SU-DHL-6 (cell line): ENCODE measurements around the gene JAKMIP1.

Experiments used
- H2AFZ ChIP-seq: fragments of 200-600 bp; sonication (generic); 2 replicates; pipeline ENCODE4 v1.6.1; 2014; ENCODE audit warnings: low read depth, mild to moderate bottlenecking, moderate library complexity, mixed read lengths, antibody characterized with exemption, low read length; ENCODE audit not compliant: severe bottlenecking
- H3F3A ChIP-seq: fragments of 200-600 bp; shearing (Covaris generic); 2 replicates; pipeline ENCODE4 v1.6.0; 2016; ENCODE audit warnings: antibody characterized with exemption, mild to moderate bottlenecking; ENCODE audit not compliant: insufficient read depth
- H3K27ac ChIP-seq: fragments of 200-600 bp; sonication (generic); 2 replicates; pipeline ENCODE4 v1.5.1; 2016; ENCODE audit warnings: low read depth, mild to moderate bottlenecking, low read length, moderate library complexity, mixed read lengths
- H3K27me3 ChIP-seq: fragments of 200-600 bp; sonication (generic), shearing (Covaris generic); 2 replicates; pipeline ENCODE4 v1.6.0; 2014; ENCODE audit warnings: mild to moderate bottlenecking, low read length
- H3K36me3 ChIP-seq: fragments of 200-600 bp; sonication (generic); 2 replicates; pipeline ENCODE4 v1.6.1; 2014; ENCODE audit warnings: mild to moderate bottlenecking, low read length, mixed read lengths
- H3K4me2 ChIP-seq: fragments of 300-600, 200-600 bp; shearing (Covaris generic), sonication (generic); 2 replicates; pipeline ENCODE4 v1.6.0; 2014; ENCODE audit warnings: low read length, low read depth, mild to moderate bottlenecking; ENCODE audit not compliant: poor library complexity, severe bottlenecking
- H3K4me3 ChIP-seq: fragments of 200-600 bp; sonication (generic); 2 replicates; pipeline ENCODE4 v1.5.1; 2014; ENCODE audit warnings: antibody characterized with exemption, low read length, mild to moderate bottlenecking, mixed read lengths; ENCODE audit not compliant: insufficient read depth, poor library complexity, severe bottlenecking
- H3K79me2 ChIP-seq: fragments of 200-600 bp; sonication (generic); 2 replicates; pipeline ENCODE4 v1.6.1; 2014; ENCODE audit warnings: mild to moderate bottlenecking, low read length, moderate library complexity; ENCODE audit not compliant: insufficient read depth
- H3K9ac ChIP-seq: fragments of 200-600 bp; sonication (generic); 2 replicates; pipeline ENCODE4 v1.7.0; 2014; ENCODE audit warnings: mild to moderate bottlenecking, low read length
- H3K9me2 ChIP-seq: fragments of 200-600 bp; sonication (generic); replicated peaks from 2 replicates; pipeline ENCODE4 v1.6.1; 2014; ENCODE audit warnings: low read length; ENCODE audit not compliant: insufficient read depth
- H3K9me3 ChIP-seq: fragments of 200-600 bp; sonication (generic); 2 replicates; pipeline ENCODE4 v1.6.1; 2014; ENCODE audit warnings: low read length, mixed read lengths; ENCODE audit not compliant: insufficient read depth
- H4K20me1 ChIP-seq: fragments of 200-600 bp; sonication (generic); 2 replicates; pipeline ENCODE4 v1.6.1; 2014; ENCODE audit warnings: low read depth, mild to moderate bottlenecking, antibody characterized with exemption, low read length, moderate library complexity, mixed read lengths
- CTCF ChIP-seq: fragments of 200-600 bp; sonication (generic); IDR thresholded peaks from one replicate; pipeline ENCODE4 v1.5.1; 2017; ENCODE audit warnings: antibody characterized with exemption, mild to moderate bottlenecking, low read length, moderate library complexity; ENCODE audit not compliant: insufficient read depth, poor library complexity, severe bottlenecking
- EZH2phosphoT487 ChIP-seq: fragments of 200-600 bp; sonication (generic), shearing (Covaris generic); conservative IDR thresholded peaks from 2 replicates; pipeline ENCODE4 v1.6.1; 2018; ENCODE audit warnings: mild to moderate bottlenecking, antibody characterized with exemption, low read length, moderate library complexity, mixed read lengths

JAKMIP1 gene

GRCh38 chr4:6232836-6233785 lies 32.8 kb upstream of the JAKMIP1 start:
- no peaks in the 10 kb centered on the region for H3K27me3 ChIP-seq
- H3K79me2 ChIP-seq: no peaks in the 10 kb centered on the region
- H3F3A ChIP-seq: no peaks in the 10 kb centered on the region
- no peaks in the 10 kb centered on the region for H4K20me1 ChIP-seq
- H3K27ac ChIP-seq: no peak overlapping the region
- no peaks in the 10 kb centered on the region for H3K9me2 ChIP-seq
- no peak overlapping the region for H2AFZ ChIP-seq
- TF ChIP-seq CTCF (no peak), EZH2phosphoT487 (no peak)
- H3K4me3 ChIP-seq: no peak overlapping the region
- H3K4me2 ChIP-seq: no peak overlapping the region
- H3K9ac ChIP-seq: no peak overlapping the region
- no peaks in the 10 kb centered on the region for H3K9me3 ChIP-seq
- no peaks in the 10 kb centered on the region for H3K36me3 ChIP-seq

GRCh38 chr4:6231663-6232165 lies 31.4 kb upstream of the JAKMIP1 start:
- Histone ChIP-seq H3K79me2 (no peaks in the 10 kb centered on the region), H4K20me1 (no peaks in the 10 kb centered on the region), H3K4me3 (no peak overlapping the region), H2AFZ (no peak overlapping the region), H3K9me3 (no peaks in the 10 kb centered on the region), H3K27me3 (no peaks in the 10 kb centered on the region), H3K36me3 (no peaks in the 10 kb centered on the region), H3K4me2 (no peak overlapping the region), H3K9me2 (no peaks in the 10 kb centered on the region), H3K27ac (no peak overlapping the region), H3F3A (no peaks in the 10 kb centered on the region), H3K9ac (no peak overlapping the region)
- TF ChIP-seq EZH2phosphoT487 (no peak), CTCF (no peak)

- H3K4me2 ChIP-seq: no peak overlapping the region
- TF ChIP-seq CTCF (no peak), EZH2phosphoT487 (no peak)
- no peak overlapping the region for H2AFZ ChIP-seq
- no peak overlapping the region for H3K4me3 ChIP-seq
- H3K79me2 ChIP-seq: no peaks in the 10 kb centered on the region
- no peaks in the 10 kb centered on the region for H3K9me3 ChIP-seq
- no peaks in the 10 kb centered on the region for H3K9me2 ChIP-seq
- H3K27ac ChIP-seq: no peak overlapping the region
- H3K27me3 ChIP-seq: no peaks in the 10 kb centered on the region
- H3K36me3 ChIP-seq: no peaks in the 10 kb centered on the region
- no peaks in the 10 kb centered on the region for H4K20me1 ChIP-seq
- H3K9ac ChIP-seq: no peak overlapping the region
- no peaks in the 10 kb centered on the region for H3F3A ChIP-seq
Observed at GRCh38 chr4:6230827-6231662, 30.7 kb upstream of the JAKMIP1 start.
